Astrocyte of the spinal cord (primary cell): Measurements from ENCODE around the gene GNG13.

ENCODE experiments used
- DNase-seq: peaks from one replicate; pipeline ENCODE4 v3.0.0; 2011; ENCODE audit warnings: low read depth, low spot score
- H3K4me3 ChIP-seq: 2 replicates; pipeline ENCODE4 v1.5.1; 2011; ENCODE audit warnings: low read depth, mild to moderate bottlenecking, low read length, moderate library complexity
- CTCF ChIP-seq: IDR thresholded peaks from 2 replicates; pipeline ENCODE4 v1.5.1; 2012; ENCODE audit warnings: low read depth, mild to moderate bottlenecking, low read length, inconsistent platforms
- in situ Hi-C: cut with HindIII; loops from 2 replicates; pipeline ENCODE4 v1.10.0; 2017; ENCODE audit warnings: low sequenced_read_pairs

The GNG13 gene

GRCh38 chr16:783404-784161, 17.0 kb downstream of the GNG13 start:
- in situ Hi-C loops, result no loop called here
- no peak overlapping the region for H3K4me3 ChIP-seq
- TF ChIP-seq CTCF, result no peak

GRCh38 chr16:782766-783403, 17.6 kb downstream of the GNG13 start:
- H3K4me3 ChIP-seq, result no peak overlapping the region
- DNase-seq, result no peak
- TF ChIP-seq CTCF, result no peak
- in situ Hi-C loops, result no loop called here

More at GRCh38 chr16:783404-784161, 17.0 kb downstream of the GNG13 start:
- no peak for DNase-seq

- TF ChIP-seq CTCF, result no peak
- in situ Hi-C loops, result no loop called here
- no peak overlapping the region for H3K4me3 ChIP-seq
- no peak for DNase-seq
Observed at GRCh38 chr16:782258-782657, 18.3 kb downstream of the GNG13 start.

- DNase-seq, result no peak
- no peak overlapping the region for H3K4me3 ChIP-seq
- in situ Hi-C loops, result no loop called here
- no peak for TF ChIP-seq CTCF
Observed at GRCh38 chr16:781346-782010, 19.1 kb downstream of the GNG13 start.

GRCh38 chr16:780296-780695, 20.2 kb downstream of the GNG13 start:
- TF ChIP-seq CTCF, result no peak
- DNase-seq, result no peak
- in situ Hi-C loops, result no loop called here
- H3K4me3 ChIP-seq, result no peak overlapping the region

- H3K4me3 ChIP-seq, result no peak overlapping the region
- no peak for TF ChIP-seq CTCF
- in situ Hi-C loops, result no loop called here
- DNase-seq, result no peak
Observed at GRCh38 chr16:779561-779960, 21.0 kb downstream of the GNG13 start.
